SJCRH30 (cell line): ENCODE results near the gene LDHAL6B. TPM values are rescaled to one million over a fixed set of nuclear protein-coding genes. Genes with fewer than 3 reads are reported as not detected.

Experiments used
- DNase-seq, 2 experiments: peaks; one replicate each; pipeline ENCODE4 v3.0.0-alpha.2; 2015 to 2020
- H3K27ac ChIP-seq: fragments of 250-450 bp; sonication (Bioruptor Pico); 2 replicates; pipeline ENCODE4 v1.5.1; 2020; ENCODE audit warnings: mild to moderate bottlenecking, moderate library complexity
- H3K27me3 ChIP-seq: fragments of 250-450 bp; sonication (Bioruptor Pico); 2 replicates; pipeline ENCODE4 v1.5.1; 2020; ENCODE audit warnings: mild to moderate bottlenecking, moderate library complexity
- H3K36me3 ChIP-seq: fragments of 250-450 bp; sonication (Bioruptor Pico); 2 replicates; pipeline ENCODE4 v1.5.1; 2020; ENCODE audit warnings: mild to moderate bottlenecking, moderate library complexity
- H3K4me1 ChIP-seq: fragments of 250-450 bp; sonication (Bioruptor Pico); 2 replicates; pipeline ENCODE4 v1.5.1; 2020; ENCODE audit warnings: mild to moderate bottlenecking, moderate library complexity
- H3K4me3 ChIP-seq: fragments of 250-450 bp; sonication (Bioruptor Pico); 2 replicates; pipeline ENCODE4 v1.5.1; 2020; ENCODE audit warnings: mild to moderate bottlenecking, moderate library complexity
- H3K9me3 ChIP-seq: fragments of 250-450 bp; sonication (Bioruptor Pico); replicated peaks from 2 replicates; pipeline ENCODE4 v1.5.1; 2020; ENCODE audit warnings: mild to moderate bottlenecking, moderate library complexity
- total RNA-seq: library from RNA; depleted of rRNA; stranded (reverse); fragments of >200 nt; shearing (Covaris generic); gene quantifications from 2 replicates; pipeline ENCODE4 v1.2.3, GENCODE V29; 2014

The LDHAL6B gene
- total RNA-seq, 1 experiment from 2014 or later, result not detected

GRCh38 chr15:59172289-59172901 is 34.2 kb upstream of the LDHAL6B start:
- Histone ChIP-seq H3K27ac (no peak overlapping the region), H3K9me3 (no peaks in the 10 kb centered on the region), H3K36me3 (peaks cover 33% of the 10 kb centered on the region), H3K4me3 (no peak overlapping the region), H3K4me1 (peaks cover 6% of the 10 kb centered on the region; the same call in 1 of the 2 replicates), H3K27me3 (no peaks in the 10 kb centered on the region)
- DNase-seq, result no peak

- Histone ChIP-seq H3K27me3 (no peaks in the 10 kb centered on the region), H3K4me3 (no peak overlapping the region), H3K9me3 (no peaks in the 10 kb centered on the region), H3K4me1 (peaks cover 10% of the 10 kb centered on the region; the same call in 1 of the 2 replicates), H3K36me3 (peaks cover 33% of the 10 kb centered on the region), H3K27ac (no peak overlapping the region)
- no peak for DNase-seq
Observed at GRCh38 chr15:59173194-59173593, 33.4 kb upstream of the LDHAL6B start.

GRCh38 chr15:59174151-59174834 is 32.4 kb upstream of the LDHAL6B start:
- Histone ChIP-seq H3K9me3 (no peaks in the 10 kb centered on the region), H3K36me3 (peaks cover 28% of the 10 kb centered on the region), H3K27me3 (no peaks in the 10 kb centered on the region), H3K4me1 (peaks cover 21% of the 10 kb centered on the region), H3K27ac (no peak overlapping the region; the same call in 1 of the 2 replicates), H3K4me3 (no peak overlapping the region)
- DNase-seq, result no peak

- Histone ChIP-seq H3K9me3 (no peaks in the 10 kb centered on the region), H3K4me1 (peaks cover 21% of the 10 kb centered on the region), H3K27ac (no peak overlapping the region; the same call in 1 of the 2 replicates), H3K36me3 (peaks cover 26% of the 10 kb centered on the region), H3K27me3 (no peaks in the 10 kb centered on the region), H3K4me3 (no peak overlapping the region)
- DNase-seq, result peak; percentile 73 to 85
Observed at GRCh38 chr15:59174835-59175831, 31.5 kb upstream of the LDHAL6B start.

GRCh38 chr15:59176653-59177316 is 29.9 kb upstream of the LDHAL6B start:
- H3K9me3 ChIP-seq, result no peaks in the 10 kb centered on the region
- H3K27ac ChIP-seq, result no peak overlapping the region
- H3K27me3 ChIP-seq, result no peaks in the 10 kb centered on the region
- H3K36me3 ChIP-seq, result peaks cover 28% of the 10 kb centered on the region
- no peak overlapping the region for H3K4me3 ChIP-seq
- no peak for DNase-seq
- H3K4me1 ChIP-seq, result peaks cover 24% of the 10 kb centered on the region

GRCh38 chr15:59177317-59177660 is 29.4 kb upstream of the LDHAL6B start:
- H3K4me3 ChIP-seq, result no peak overlapping the region
- no peak overlapping the region for H3K27ac ChIP-seq
- H3K4me1 ChIP-seq, result peaks cover 24% of the 10 kb centered on the region

GRCh38 chr15:59178151-59178695 is 28.4 kb upstream of the LDHAL6B start:
- no peak overlapping the region for H3K4me3 ChIP-seq
- no peaks in the 10 kb centered on the region for H3K27me3 ChIP-seq
- peak; percentile 76 to 84 for DNase-seq
- H3K9me3 ChIP-seq, result no peaks in the 10 kb centered on the region
- no peak overlapping the region for H3K27ac ChIP-seq
- H3K4me1 ChIP-seq, result peaks cover 24% of the 10 kb centered on the region
- peaks cover 31% of the 10 kb centered on the region for H3K36me3 ChIP-seq

More at GRCh38 chr15:59177317-59177660, 29.4 kb upstream of the LDHAL6B start:
- Histone ChIP-seq H3K36me3 (peaks cover 31% of the 10 kb centered on the region), H3K27me3 (no peaks in the 10 kb centered on the region), H3K9me3 (no peaks in the 10 kb centered on the region)
- DNase-seq, result no peak

GRCh38 chr15:59179717-59180116 is 26.9 kb upstream of the LDHAL6B start:
- H3K27me3 ChIP-seq, result no peaks in the 10 kb centered on the region
- no peaks in the 10 kb centered on the region for H3K9me3 ChIP-seq
- no peak overlapping the region for H3K4me3 ChIP-seq
- peaks cover 24% of the 10 kb centered on the region for H3K4me1 ChIP-seq
- no peak overlapping the region for H3K27ac ChIP-seq
- peaks cover 40% of the 10 kb centered on the region for H3K36me3 ChIP-seq
- DNase-seq, result no peak

GRCh38 chr15:59180945-59181600 is 25.6 kb upstream of the LDHAL6B start:
- no peak overlapping the region for H3K27ac ChIP-seq
- no peak overlapping the region for H3K4me3 ChIP-seq
- H3K27me3 ChIP-seq, result no peaks in the 10 kb centered on the region
- H3K36me3 ChIP-seq, result peaks cover 53% of the 10 kb centered on the region
- H3K9me3 ChIP-seq, result no peaks in the 10 kb centered on the region
- peaks cover 18% of the 10 kb centered on the region for H3K4me1 ChIP-seq
- DNase-seq, result peak in 1 of 2 experiments; percentile 26

- H3K9me3 ChIP-seq, result no peaks in the 10 kb centered on the region
Observed at GRCh38 chr15:59185725-59186124, 20.9 kb upstream of the LDHAL6B start.

GRCh38 chr15:59186501-59186900 is 20.1 kb upstream of the LDHAL6B start:
- no peak overlapping the region for H3K27ac ChIP-seq
- H3K27me3 ChIP-seq, result no peaks in the 10 kb centered on the region
- no peak overlapping the region for H3K4me3 ChIP-seq
- H3K36me3 ChIP-seq, result peaks cover 82% of the 10 kb centered on the region
- H3K4me1 ChIP-seq, result peaks cover under 1% of the 10 kb centered on the region; the same call in 1 of the 2 replicates
- no peak for DNase-seq
- no peaks in the 10 kb centered on the region for H3K9me3 ChIP-seq

More at GRCh38 chr15:59185725-59186124, 20.9 kb upstream of the LDHAL6B start:
- 0 out of 2 replicates have a peak, but pooled peaks cover 3% of the 10 kb centered on the region for H3K4me1 ChIP-seq
- no peak overlapping the region for H3K4me3 ChIP-seq
- peaks cover 81% of the 10 kb centered on the region for H3K36me3 ChIP-seq
- DNase-seq, result no peak
- no peak overlapping the region for H3K27ac ChIP-seq
- H3K27me3 ChIP-seq, result no peaks in the 10 kb centered on the region

GRCh38 chr15:59189241-59189640 is 17.4 kb upstream of the LDHAL6B start:
- Histone ChIP-seq H3K36me3 (peaks cover 80% of the 10 kb centered on the region), H3K4me3 (no peak overlapping the region), H3K27me3 (no peaks in the 10 kb centered on the region), H3K27ac (no peak overlapping the region), H3K9me3 (no peaks in the 10 kb centered on the region), H3K4me1 (peaks cover 5% of the 10 kb centered on the region; the same call in 1 of the 2 replicates)
- no peak for DNase-seq

- Histone ChIP-seq H3K9me3 (no peaks in the 10 kb centered on the region), H3K27ac (no peak overlapping the region), H3K4me3 (no peak overlapping the region), H3K4me1 (peaks cover 5% of the 10 kb centered on the region; the same call in 1 of the 2 replicates), H3K36me3 (peaks cover 79% of the 10 kb centered on the region), H3K27me3 (no peaks in the 10 kb centered on the region)
- DNase-seq, result no peak
Observed at GRCh38 chr15:59190291-59190690, 16.4 kb upstream of the LDHAL6B start.
